Hematopoietic multipotent progenitor cell treated with erythropoietin and hydrocortisone succinate and interleukin-3 and kit ligand, for 15 days (in vitro differentiated cells): Measurements from ENCODE around the gene NCAM1.

ENCODE experiments used
- DNase-seq: peaks from one replicate; pipeline ENCODE4 v3.0.0-alpha.2; 2015; ENCODE audit warnings: low spot score

Gene NCAM1

GRCh38 chr11:113085446-113085845 lies 124.2 kb downstream of the NCAM1 start:
- DNase-seq = no peak

GRCh38 chr11:113087706-113088105 lies 126.5 kb downstream of the NCAM1 start:
- DNase-seq = no peak

- DNase-seq = no peak
These were observed 129.7 kb downstream of the NCAM1 start for GRCh38 chr11:113090716-113091480.

- no peak for DNase-seq
These were observed 130.2 kb downstream of the NCAM1 start for GRCh38 chr11:113091481-113091780.

GRCh38 chr11:113096648-113097047 lies 135.4 kb downstream of the NCAM1 start:
- DNase-seq = no peak

DNA sequence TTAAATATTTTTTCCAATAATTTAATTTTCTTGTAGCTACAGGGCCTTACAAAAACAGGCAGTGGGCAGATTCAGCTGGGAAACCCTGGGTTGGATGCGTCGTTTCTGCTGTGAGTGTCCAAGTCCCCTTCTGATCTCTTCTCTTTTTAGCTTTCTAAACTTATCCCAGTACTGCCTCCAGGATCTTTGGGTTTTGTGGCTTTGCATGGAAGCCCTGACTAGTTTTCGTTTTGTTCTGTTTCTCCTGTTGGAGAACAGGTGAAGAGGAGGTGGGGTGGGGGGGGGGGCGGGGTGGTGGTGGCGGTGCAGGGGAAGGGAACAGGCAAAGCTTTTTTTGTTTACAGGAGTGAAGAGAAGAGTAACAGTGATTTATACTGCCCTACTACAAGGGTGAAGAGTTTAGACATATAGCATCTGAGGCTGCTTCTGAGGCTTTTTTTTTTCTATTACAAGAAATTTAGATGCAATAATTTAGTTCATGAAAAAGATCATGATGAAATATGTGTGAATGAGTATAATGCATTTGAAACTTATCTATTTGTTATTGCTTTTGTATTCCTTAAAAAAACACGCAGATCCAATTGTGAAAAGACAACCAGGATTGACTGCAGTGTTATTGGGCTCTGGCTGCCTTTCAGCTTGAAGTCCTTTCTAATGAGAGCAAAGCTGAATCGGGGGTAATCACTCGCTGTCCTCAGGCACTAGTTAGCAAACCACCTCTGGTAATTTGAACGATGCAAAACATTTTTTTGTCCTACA lies 142.9 kb downstream of the NCAM1 start:
- no peak for DNase-seq

GRCh38 chr11:113104691-113105251 lies 143.6 kb downstream of the NCAM1 start:
- no peak for DNase-seq

- no peak for DNase-seq
These were observed 144.4 kb downstream of the NCAM1 start for GRCh38 chr11:113105592-113105991.

DNA sequence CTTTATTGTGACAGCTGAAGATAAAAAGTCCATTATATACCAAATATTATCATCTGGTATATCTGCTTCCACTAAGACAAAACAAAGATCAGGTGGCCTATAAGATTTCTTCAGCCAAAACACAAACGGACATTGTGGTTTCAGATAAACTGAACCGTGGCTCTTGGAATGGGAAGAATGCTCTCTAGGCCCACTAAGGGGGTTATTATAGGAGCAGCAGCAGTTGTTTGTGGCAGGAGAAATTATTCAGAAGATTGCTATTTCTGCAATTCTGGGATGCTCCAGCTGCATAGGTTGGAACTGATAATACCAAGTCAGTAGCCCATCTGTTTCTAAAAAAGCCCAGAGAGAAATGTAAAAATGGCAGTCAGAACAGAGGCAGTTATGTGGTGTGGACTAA lies 145.3 kb downstream of the NCAM1 start:
- DNase-seq = no peak

DNA sequence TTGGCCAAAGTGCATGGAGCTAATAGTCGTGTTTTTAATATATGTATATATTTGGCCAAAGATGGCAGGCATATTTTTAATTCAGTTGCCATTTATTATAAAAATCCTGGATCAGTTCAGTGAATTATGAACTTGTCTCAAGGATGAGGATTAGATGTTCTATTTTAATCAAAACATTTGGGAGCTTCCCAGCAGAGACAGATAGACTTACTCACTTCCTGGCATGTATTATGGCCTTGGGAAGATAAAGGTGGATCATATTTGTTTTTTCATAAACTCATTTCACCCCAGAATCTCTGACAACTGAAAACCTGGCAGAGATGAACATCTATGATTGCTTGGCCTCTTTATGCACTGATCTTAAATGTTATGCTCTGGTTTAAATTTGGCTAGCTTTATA lies 148.8 kb downstream of the NCAM1 start:
- DNase-seq = no peak

- DNase-seq = no peak
These were observed 149.9 kb downstream of the NCAM1 start for GRCh38 chr11:113111156-113111555.

DNA sequence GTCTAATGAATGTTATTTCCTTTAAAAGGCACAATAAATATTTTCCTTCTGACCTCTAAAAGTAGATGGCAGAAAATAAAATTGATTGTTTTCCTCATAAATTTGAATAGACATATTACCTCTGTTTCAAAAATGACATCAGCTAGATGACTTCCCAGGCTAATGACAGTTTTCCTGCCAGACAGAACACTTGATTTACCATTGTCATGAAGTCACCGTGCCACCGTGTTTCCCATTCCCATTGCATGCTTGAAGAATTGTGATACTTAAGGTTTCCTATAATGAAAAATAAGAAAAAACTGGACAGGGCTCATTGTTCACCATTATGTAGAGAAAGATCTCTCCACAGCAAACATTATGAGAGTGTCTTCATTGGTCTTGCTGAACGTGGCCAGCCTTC lies 151.1 kb downstream of the NCAM1 start:
- no peak for DNase-seq

- DNase-seq = no peak
These were observed 152.8 kb downstream of the NCAM1 start for GRCh38 chr11:113113801-113114704.

GRCh38 chr11:113114705-113115027 lies 153.4 kb downstream of the NCAM1 start:
- no peak for DNase-seq

DNA sequence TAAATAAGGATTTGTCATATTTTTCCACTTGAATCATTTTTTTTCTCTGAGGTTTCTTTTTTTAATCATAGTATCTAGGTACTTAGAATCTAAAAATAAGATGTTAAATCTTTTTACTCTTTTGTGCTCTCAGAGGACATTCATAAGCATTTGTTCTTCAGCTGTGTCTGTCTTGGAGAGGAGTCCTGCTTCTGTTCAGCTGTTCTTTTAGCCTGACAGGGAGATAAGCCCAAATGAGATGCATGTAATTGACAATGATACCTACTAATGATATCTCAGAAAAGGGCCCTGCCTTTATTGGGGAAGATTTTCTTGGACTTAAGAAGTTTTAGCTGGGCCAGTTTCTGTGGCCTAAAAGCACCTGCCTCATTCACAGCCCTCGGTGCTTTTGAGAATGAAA lies 156.9 kb downstream of the NCAM1 start:
- DNase-seq = no peak

DNA sequence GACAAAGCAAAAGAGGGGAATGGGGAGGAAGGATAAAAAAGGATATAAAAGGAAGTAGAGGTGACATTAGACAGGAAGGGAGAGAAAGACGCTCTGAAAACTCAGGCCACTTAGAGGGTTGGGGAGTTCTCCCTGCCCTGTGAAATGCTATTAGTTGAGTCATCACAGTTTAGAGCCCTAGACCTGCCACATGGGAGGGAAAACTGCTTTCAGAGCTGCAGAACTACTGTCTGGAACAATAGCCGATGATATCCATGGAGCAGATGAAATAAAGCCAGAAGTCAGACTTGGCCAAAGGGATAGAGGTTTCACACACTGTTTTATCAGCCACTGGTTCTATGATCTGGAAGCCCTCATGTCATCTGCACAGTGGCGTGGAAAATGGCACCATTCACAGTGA lies 157.9 kb downstream of the NCAM1 start:
- no peak for DNase-seq

- no peak for DNase-seq
These were observed 158.9 kb downstream of the NCAM1 start for GRCh38 chr11:113119966-113120736.

- DNase-seq = no peak
These were observed 160.5 kb downstream of the NCAM1 start for GRCh38 chr11:113121746-113122145.

- no peak for DNase-seq
These were observed 162.8 kb downstream of the NCAM1 start for GRCh38 chr11:113124006-113124405.

GRCh38 chr11:113124578-113124977 lies 163.4 kb downstream of the NCAM1 start:
- no peak for DNase-seq

DNA sequence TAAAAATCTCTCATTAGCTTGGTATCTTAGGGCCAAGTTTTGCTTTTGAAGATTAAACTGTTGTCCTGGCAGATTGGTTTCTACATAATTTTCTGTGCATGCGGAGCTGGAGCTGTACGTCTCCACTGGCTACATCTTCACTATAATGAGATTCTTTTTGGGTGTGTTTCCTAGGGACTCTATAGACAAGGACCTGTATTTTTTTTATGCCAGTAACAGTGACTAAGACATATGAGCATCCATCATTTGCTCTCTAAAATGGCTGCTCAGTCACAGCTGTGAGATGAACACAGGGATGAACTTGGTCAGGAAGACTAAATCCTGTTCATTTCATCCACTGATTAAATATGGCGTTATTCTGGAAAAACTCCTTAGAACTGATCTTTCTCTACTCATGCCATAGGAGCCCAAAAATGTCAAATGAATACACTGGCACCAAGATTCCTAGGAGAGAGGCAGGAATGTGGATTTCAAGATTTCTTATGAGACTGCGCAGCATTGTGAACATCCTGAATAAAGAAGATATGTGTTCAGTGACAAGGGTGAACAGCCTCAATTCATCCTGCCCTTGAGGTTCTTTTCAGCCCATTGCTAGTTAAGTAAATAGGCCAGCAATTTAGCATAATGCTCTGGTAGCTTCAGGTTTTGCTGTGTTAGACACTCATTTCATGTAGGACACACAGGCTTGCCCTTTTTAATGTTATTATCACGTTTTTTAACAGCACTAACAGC lies 168.2 kb downstream of the NCAM1 start:
- DNase-seq = no peak
